ENCODE data around the gene LYVE1. TPM values are rescaled to one million over a fixed set of nuclear protein-coding genes. Genes with fewer than 3 reads are reported as not detected.

The LYVE1 gene
- total RNA-seq, 4 donors from 2014 or later: 36.1 to 104 (median 71.9) TPM

GRCh38 chr11:10567446-10567845, 1.0 kb downstream of the LYVE1 start:
- Histone ChIP-seq H3K9me3 (no peaks in the 10 kb centered on the region), H3K36me3 (no peaks in the 10 kb centered on the region), H3K4me1 (peaks cover 0 to 11% (median 0%) of the 10 kb centered on the region in 4 donors), H3K27ac (peak overlapping the region in 2 of 4 donors; percentile 65 to 70), H3K27me3 (no peaks in the 10 kb centered on the region), H3K4me3 (peak overlapping the region in 2 of 4 donors; percentile 12 to 35)
- WGBS, 2 donors: 70 to 83% methylated on average over 2 of the region's 2 CpGs
- DNase-seq (ENCODE audit: low spot score in 2 of 2): no peak
- TF ChIP-seq, protein P1, sequence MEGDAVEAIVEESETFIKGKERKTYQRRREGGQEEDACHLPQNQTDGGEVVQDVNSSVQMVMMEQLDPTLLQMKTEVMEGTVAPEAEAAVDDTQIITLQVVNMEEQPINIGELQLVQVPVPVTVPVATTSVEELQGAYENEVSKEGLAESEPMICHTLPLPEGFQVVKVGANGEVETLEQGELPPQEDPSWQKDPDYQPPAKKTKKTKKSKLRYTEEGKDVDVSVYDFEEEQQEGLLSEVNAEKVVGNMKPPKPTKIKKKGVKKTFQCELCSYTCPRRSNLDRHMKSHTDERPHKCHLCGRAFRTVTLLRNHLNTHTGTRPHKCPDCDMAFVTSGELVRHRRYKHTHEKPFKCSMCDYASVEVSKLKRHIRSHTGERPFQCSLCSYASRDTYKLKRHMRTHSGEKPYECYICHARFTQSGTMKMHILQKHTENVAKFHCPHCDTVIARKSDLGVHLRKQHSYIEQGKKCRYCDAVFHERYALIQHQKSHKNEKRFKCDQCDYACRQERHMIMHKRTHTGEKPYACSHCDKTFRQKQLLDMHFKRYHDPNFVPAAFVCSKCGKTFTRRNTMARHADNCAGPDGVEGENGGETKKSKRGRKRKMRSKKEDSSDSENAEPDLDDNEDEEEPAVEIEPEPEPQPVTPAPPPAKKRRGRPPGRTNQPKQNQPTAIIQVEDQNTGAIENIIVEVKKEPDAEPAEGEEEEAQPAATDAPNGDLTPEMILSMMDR (IDR thresholded peaks at IDR 0.05): no peak
- no peak for TF ChIP-seq POLR2A (IDR thresholded peaks at IDR 0.05)
- no peak for TF ChIP-seq EP300 (IDR thresholded peaks at IDR 0.05)

DNA sequence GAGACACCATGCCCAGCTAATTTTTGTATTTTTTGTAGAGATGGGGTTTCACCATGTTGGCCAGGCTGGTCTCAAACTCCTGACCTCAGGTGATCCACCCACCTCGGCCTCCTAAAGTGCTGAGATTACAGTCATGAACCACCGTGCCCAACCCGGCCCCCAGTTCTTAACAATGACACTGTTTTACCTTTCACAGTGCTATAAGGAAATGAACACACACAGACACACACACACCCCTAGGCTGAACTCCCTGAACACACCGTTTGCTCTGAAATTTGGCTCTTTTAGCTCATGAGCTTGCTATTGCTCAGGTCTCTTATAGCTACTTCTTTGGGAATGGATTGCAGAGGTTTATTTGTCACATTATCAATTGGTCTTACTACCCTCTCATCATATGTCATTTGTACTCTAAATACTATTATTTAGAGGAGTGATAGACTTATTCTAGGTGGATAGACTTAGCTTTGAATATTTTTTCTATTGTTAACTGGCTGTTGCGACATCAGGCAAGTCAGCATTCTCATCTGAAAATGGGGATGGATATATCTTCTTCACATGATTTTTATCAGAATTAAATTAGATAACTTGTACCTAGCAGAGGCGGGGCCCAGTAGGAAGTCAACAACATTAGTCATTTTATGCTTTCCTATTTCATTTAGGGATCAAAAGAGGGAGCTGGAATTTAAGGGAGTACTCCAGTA, 2.1 kb downstream of the LYVE1 start:
- Histone ChIP-seq H3K27me3 (no peaks in the 10 kb centered on the region), H3K4me3 (peak overlapping the region in 1 of 4 donors; percentile 35), H3K9me3 (no peaks in the 10 kb centered on the region), H3K27ac (peak overlapping the region in 2 of 4 donors; percentile 13 to 47), H3K4me1 (peaks cover 0 to 11% (median 0%) of the 10 kb centered on the region in 4 donors), H3K36me3 (no peaks in the 10 kb centered on the region)
- TF ChIP-seq, protein P1 (IDR thresholded peaks at IDR 0.05): no peak
- TF ChIP-seq EP300 (IDR thresholded peaks at IDR 0.05) (no peak), POLR2A (IDR thresholded peaks at IDR 0.05) (no peak)
- 81 to 82% methylated on average over 6 of the region's 6 CpGs for WGBS, 2 donors
- no peak for DNase-seq (ENCODE audit: low spot score in 2 of 2)

- WGBS, 2 donors: 95 to 96% methylated on average over 4 of the region's 4 CpGs
- H3K4me1 ChIP-seq: peaks cover 0 to 11% (median 0%) of the 10 kb centered on the region in 4 donors
- no peaks in the 10 kb centered on the region for H3K36me3 ChIP-seq
- no peaks in the 10 kb centered on the region for H3K27me3 ChIP-seq
- TF ChIP-seq, protein P1 (IDR thresholded peaks at IDR 0.05): no peak
- TF ChIP-seq POLR2A (IDR thresholded peaks at IDR 0.05) (no peak), EP300 (IDR thresholded peaks at IDR 0.05) (no peak)
- H3K4me3 ChIP-seq: peak overlapping the region in 1 of 4 donors; percentile 35
- no peaks in the 10 kb centered on the region for H3K9me3 ChIP-seq
- H3K27ac ChIP-seq: peak overlapping the region in 1 of 4 donors; percentile 47
- DNase-seq (ENCODE audit: low spot score in 2 of 2): no peak
Measured at GRCh38 chr11:10565493-10565892, 3.0 kb downstream of the LYVE1 start.

DNA sequence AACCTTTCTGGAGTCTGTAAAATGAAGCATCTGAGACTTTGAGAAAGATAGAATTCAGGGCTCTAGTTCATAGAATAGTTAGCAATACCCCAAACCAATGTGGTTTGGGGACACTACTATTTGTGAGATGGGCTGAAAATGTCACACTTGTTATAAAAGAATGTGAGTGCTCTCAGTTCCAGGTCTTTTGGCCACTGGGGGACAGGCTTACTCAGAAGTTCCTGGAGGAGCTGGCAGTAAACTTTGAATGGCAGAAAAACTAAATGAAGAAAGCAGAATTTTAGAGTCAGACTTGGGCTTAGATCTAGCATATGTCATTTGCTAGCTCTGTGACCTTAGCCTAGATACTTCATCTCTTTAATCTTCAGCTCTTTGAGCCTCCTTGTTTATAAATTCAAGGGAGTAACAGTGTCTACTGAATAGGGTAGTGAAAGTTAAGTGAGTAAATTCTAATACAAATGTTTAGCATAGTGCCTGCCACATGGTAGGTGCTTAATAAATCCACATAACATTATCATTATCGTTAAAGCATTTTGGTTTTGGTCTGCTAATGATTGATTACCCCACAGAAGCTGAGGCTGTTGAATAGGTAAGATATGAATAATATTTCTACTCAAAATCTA, 3.7 kb downstream of the LYVE1 start:
- TF ChIP-seq EP300 (IDR thresholded peaks at IDR 0.05): no peak
- TF ChIP-seq, protein P1 (IDR thresholded peaks at IDR 0.05): peak in 3 of 5 experiments; percentile 6 to 40 (median 35)
- no peak overlapping the region for H3K27ac ChIP-seq
- H3K4me3 ChIP-seq: peak overlapping the region in 1 of 4 donors; percentile 35
- DNase-seq (ENCODE audit: low spot score in 2 of 2): no peak
- no peaks in the 10 kb centered on the region for H3K9me3 ChIP-seq
- H3K4me1 ChIP-seq: peaks cover 0 to 8% (median 0%) of the 10 kb centered on the region in 4 donors
- H3K36me3 ChIP-seq: no peaks in the 10 kb centered on the region
- no peaks in the 10 kb centered on the region for H3K27me3 ChIP-seq
- 76 to 79% methylated on average over 1 of the region's 1 CpG for WGBS, 2 donors

- WGBS, 2 donors: 79 to 88% methylated on average over 3 of the region's 3 CpGs
- TF ChIP-seq, protein P1 (IDR thresholded peaks at IDR 0.05): no peak
- TF ChIP-seq EP300 (IDR thresholded peaks at IDR 0.05): no peak
- TF ChIP-seq POLR2A (IDR thresholded peaks at IDR 0.05): no peak
- Histone ChIP-seq H3K9me3 (no peaks in the 10 kb centered on the region), H3K27me3 (no peaks in the 10 kb centered on the region), H3K36me3 (no peaks in the 10 kb centered on the region), H3K4me1 (peaks cover 0 to 4% (median 0%) of the 10 kb centered on the region in 4 donors), H3K27ac (no peak overlapping the region), H3K4me3 (peak overlapping the region in 1 of 4 donors; percentile 35)
- no peak for DNase-seq (ENCODE audit: low spot score in 2 of 2)
Measured at GRCh38 chr11:10564030-10564429, 4.4 kb downstream of the LYVE1 start.
